ENCODE measurements around the gene ASB2. TPM values are rescaled to one million over a fixed set of nuclear protein-coding genes. Genes with fewer than 3 reads are reported as not detected.

Gene ASB2
- polyA plus RNA-seq, 1 donor (not counting 4 experiments of a cell fraction or from before 2014, with no cell fraction given), result 0.56 TPM

GRCh38 chr14:93940437-93940836, 35.9 kb downstream of the ASB2 start:
- dilution Hi-C loops (cut with MboI; ENCODE audit: extremely low pct_ligation_motif_present, low sequenced_read_pairs), result no loop called here
- Histone ChIP-seq H3K36me3 (ENCODE audit: control insufficient read depth in 2 of 2, extremely low read depth in 1 of 2, insufficient read depth in 2 of 2, low read length in 2 of 2) (no peaks in the 10 kb centered on the region), H2AFZ (ENCODE audit: control insufficient read depth, low read length) (no peak overlapping the region), H3K9ac (ENCODE audit: control insufficient read depth, extremely low read depth, insufficient read depth, low read length) (no peak overlapping the region), H3K4me1 (ENCODE audit: control insufficient read depth, extremely low read depth, insufficient read depth, low read length) (peaks cover 17% of the 10 kb centered on the region), H3K4me2 (ENCODE audit: control insufficient read depth, extremely low read depth, insufficient read depth, low read depth, low read length) (no peak overlapping the region), H3K79me2 (ENCODE audit: control insufficient read depth, insufficient read depth, low read length) (no peaks in the 10 kb centered on the region), H3K9me3 (ENCODE audit: control insufficient read depth, low read depth, low read length) (no peaks in the 10 kb centered on the region), H4K20me1 (ENCODE audit: control insufficient read depth, extremely low read depth, insufficient read depth, low read length) (peaks cover 2% of the 10 kb centered on the region), H3K27me3 (ENCODE audit: control insufficient read depth, extremely low read depth, insufficient read depth, low read length) (peaks cover 8% of the 10 kb centered on the region), H3K4me3 (ENCODE audit: control insufficient read depth in 2 of 3, extremely low read depth in 1 of 3, insufficient read depth in 2 of 3, low read depth in 1 of 3, low read length in 3 of 3) (no peak overlapping the region), H3K9me1 (ENCODE audit: control insufficient read depth, extremely low read depth, insufficient read depth, low read length) (no peaks in the 10 kb centered on the region), H3K27ac (ENCODE audit: control insufficient read depth, insufficient read depth, low read length) (no peak overlapping the region)
- TF ChIP-seq EZH2 (IDR thresholded peaks at IDR 0.05; ENCODE audit: low read length) (no peak), CTCF (optimal IDR thresholded peaks at IDR 0.05 in 1 of 3, IDR thresholded peaks at IDR 0.05 in 1 of 3, conservative IDR thresholded peaks at IDR 0.05 in 1 of 3; ENCODE audit: extremely low read depth in 1 of 3, insufficient read depth in 2 of 3, low read length in 3 of 3) (no peak)
- no peak for FAIRE-seq
- no peak for DNase-seq (ENCODE audit: low read depth, low spot score)

GRCh38 chr14:93939304-93940229, 36.8 kb downstream of the ASB2 start:
- no peak for FAIRE-seq
- TF ChIP-seq CTCF (optimal IDR thresholded peaks at IDR 0.05 in 1 of 3, IDR thresholded peaks at IDR 0.05 in 1 of 3, conservative IDR thresholded peaks at IDR 0.05 in 1 of 3; ENCODE audit: extremely low read depth in 1 of 3, insufficient read depth in 2 of 3, low read length in 3 of 3) (peak; percentile 53 to 85 (median 83)), EZH2 (IDR thresholded peaks at IDR 0.05; ENCODE audit: low read length) (peak; percentile 38)
- H3K79me2 ChIP-seq (ENCODE audit: control insufficient read depth, insufficient read depth, low read length), result no peaks in the 10 kb centered on the region

More at GRCh38 chr14:93939304-93940229, 36.8 kb downstream of the ASB2 start:
- Histone ChIP-seq H3K4me2 (ENCODE audit: control insufficient read depth, extremely low read depth, insufficient read depth, low read depth, low read length) (peak overlapping the region; percentile 37), H2AFZ (ENCODE audit: control insufficient read depth, low read length) (peak overlapping the region; percentile 54), H3K4me3 (ENCODE audit: control insufficient read depth in 2 of 3, extremely low read depth in 1 of 3, insufficient read depth in 2 of 3, low read depth in 1 of 3, low read length in 3 of 3) (peak overlapping the region in 1 of 3 experiments; percentile 20), H4K20me1 (ENCODE audit: control insufficient read depth, extremely low read depth, insufficient read depth, low read length) (peaks cover 2% of the 10 kb centered on the region), H3K9me3 (ENCODE audit: control insufficient read depth, low read depth, low read length) (no peaks in the 10 kb centered on the region), H3K27me3 (ENCODE audit: control insufficient read depth, extremely low read depth, insufficient read depth, low read length) (peaks cover 8% of the 10 kb centered on the region), H3K4me1 (ENCODE audit: control insufficient read depth, extremely low read depth, insufficient read depth, low read length) (peaks cover 17% of the 10 kb centered on the region), H3K27ac (ENCODE audit: control insufficient read depth, insufficient read depth, low read length) (no peak overlapping the region), H3K9ac (ENCODE audit: control insufficient read depth, extremely low read depth, insufficient read depth, low read length) (no peak overlapping the region), H3K36me3 (ENCODE audit: control insufficient read depth in 2 of 2, extremely low read depth in 1 of 2, insufficient read depth in 2 of 2, low read length in 2 of 2) (no peaks in the 10 kb centered on the region), H3K9me1 (ENCODE audit: control insufficient read depth, extremely low read depth, insufficient read depth, low read length) (no peaks in the 10 kb centered on the region)
- dilution Hi-C loops (cut with MboI; ENCODE audit: extremely low pct_ligation_motif_present, low sequenced_read_pairs), result no loop called here
- no peak for DNase-seq (ENCODE audit: low read depth, low spot score)

All from keratinocyte (primary cell).